Measurements from ENCODE around the gene DYRK3.

The DYRK3 gene

DNA sequence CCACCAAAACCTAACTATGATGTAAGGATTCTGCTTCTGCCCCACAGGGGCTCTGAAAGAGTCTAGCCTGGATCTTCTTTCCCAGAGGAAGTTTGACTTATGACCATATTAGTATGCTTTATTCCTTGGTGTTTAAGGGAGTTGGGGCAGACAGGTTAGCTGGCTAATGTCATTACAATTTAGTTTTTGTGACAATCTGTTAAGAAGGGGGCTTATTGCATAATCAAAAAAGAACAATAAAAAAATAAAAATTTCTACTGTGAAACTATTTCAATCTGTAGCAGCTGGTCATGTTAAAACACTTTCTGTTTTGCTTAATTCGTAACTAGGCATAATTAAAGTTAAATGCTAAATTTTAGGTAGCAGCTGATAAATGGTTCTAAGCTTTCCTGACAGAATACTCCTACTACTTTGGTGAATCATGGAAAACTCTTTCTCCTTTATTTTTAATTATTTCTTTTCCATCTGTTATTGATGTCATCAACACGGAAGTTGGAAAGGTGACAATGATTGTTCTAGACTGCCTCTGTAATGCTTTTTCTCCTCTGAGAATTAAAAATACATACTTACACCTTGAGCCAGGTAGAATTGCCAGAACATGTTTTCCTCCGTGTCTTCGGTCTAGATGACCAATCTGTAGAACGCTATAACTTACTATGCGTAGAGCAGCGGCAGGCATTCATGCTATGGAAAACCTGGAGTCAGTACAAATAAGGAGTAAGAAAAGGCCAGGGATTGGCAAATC lies 18.6 kb downstream of the DYRK3 start:
- Histone ChIP-seq H3K27ac (ENCODE audit: low read depth, low read length) (no peak overlapping the region), H3K9me3 (ENCODE audit: control insufficient read depth, insufficient read depth, low read length) (no peaks in the 10 kb centered on the region), H4K20me1 (ENCODE audit: control insufficient read depth, insufficient read depth, low read depth, low read length) (0 out of 2 replicates have a peak, but pooled peaks cover 6% of the 10 kb centered on the region), H3K4me3 (ENCODE audit: low read length) (no peak overlapping the region), H3K27me3 (ENCODE audit: control insufficient read depth, low read length) (no peaks in the 10 kb centered on the region), H3K9me2 (replicated peaks; ENCODE audit: control insufficient read depth, low read length) (no peaks in the 10 kb centered on the region), H3K4me1 (ENCODE audit: control insufficient read depth, low read length) (peaks cover 21% of the 10 kb centered on the region), H3K4me2 (ENCODE audit: low read length) (no peak overlapping the region), H3K36me3 (ENCODE audit: control insufficient read depth, low read length) (peaks cover 33% of the 10 kb centered on the region), H3F3A (ENCODE audit: control insufficient read depth, insufficient read depth) (peaks cover 19% of the 10 kb centered on the region; the same call in 1 of the 2 replicates), H3K79me2 (ENCODE audit: control insufficient read depth, low read length) (no peaks in the 10 kb centered on the region; the same call in 1 of the 2 replicates)
- TF ChIP-seq, protein P1, sequence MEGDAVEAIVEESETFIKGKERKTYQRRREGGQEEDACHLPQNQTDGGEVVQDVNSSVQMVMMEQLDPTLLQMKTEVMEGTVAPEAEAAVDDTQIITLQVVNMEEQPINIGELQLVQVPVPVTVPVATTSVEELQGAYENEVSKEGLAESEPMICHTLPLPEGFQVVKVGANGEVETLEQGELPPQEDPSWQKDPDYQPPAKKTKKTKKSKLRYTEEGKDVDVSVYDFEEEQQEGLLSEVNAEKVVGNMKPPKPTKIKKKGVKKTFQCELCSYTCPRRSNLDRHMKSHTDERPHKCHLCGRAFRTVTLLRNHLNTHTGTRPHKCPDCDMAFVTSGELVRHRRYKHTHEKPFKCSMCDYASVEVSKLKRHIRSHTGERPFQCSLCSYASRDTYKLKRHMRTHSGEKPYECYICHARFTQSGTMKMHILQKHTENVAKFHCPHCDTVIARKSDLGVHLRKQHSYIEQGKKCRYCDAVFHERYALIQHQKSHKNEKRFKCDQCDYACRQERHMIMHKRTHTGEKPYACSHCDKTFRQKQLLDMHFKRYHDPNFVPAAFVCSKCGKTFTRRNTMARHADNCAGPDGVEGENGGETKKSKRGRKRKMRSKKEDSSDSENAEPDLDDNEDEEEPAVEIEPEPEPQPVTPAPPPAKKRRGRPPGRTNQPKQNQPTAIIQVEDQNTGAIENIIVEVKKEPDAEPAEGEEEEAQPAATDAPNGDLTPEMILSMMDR (IDR thresholded peaks at IDR 0.05; ENCODE audit: low read depth, low read length, poor library complexity, severe bottlenecking), result no peak
- TF ChIP-seq EZH2phosphoT487 (IDR thresholded peaks at IDR 0.05; ENCODE audit: borderline replicate concordance, low read length), result no peak

DNA sequence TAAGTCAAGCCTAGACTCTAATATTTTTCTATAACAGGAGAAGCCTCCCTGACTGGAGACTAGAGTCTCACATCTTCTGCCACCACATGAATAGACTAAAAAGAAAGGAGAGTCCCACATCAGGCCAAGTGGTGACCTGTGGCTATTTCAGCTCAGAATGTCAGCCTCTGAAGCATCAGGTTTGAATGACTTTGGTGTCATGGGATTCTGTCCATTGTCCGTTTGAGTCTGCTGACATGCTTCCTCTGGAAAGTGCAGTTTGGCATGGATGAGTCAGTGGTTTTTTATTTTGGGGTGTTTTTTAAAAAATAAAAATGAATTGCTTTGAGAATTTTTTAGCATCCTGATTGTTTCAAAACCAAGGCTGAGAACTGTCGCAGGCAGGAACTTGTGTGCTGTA lies 19.5 kb downstream of the DYRK3 start:
- H3K27ac ChIP-seq (ENCODE audit: low read depth, low read length), result no peak overlapping the region

DNA sequence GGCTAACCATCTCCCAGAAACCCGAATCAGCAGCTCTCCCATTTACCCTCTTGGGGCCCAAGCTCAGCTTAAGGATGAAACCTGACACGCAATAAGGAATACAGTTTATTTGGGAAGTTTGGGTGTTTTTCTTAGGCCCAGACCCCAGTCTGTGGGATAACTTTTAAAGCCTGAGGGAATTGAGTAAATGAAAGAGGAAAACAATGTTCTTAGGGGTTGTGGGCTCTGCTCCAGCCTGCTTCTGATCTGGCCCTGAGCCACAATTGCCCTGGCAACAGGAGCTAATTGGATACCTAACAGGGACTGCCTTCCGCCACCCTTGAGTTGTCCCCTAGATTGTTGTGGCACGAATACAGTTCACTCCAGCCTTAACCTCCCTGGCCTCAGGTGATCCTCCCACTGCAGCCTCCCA lies 20.1 kb downstream of the DYRK3 start:
- H3K27me3 ChIP-seq (ENCODE audit: control insufficient read depth, low read length), result no peaks in the 10 kb centered on the region
- no peaks in the 10 kb centered on the region for H3K9me2 ChIP-seq (replicated peaks; ENCODE audit: control insufficient read depth, low read length)
- no peak overlapping the region for H3K4me3 ChIP-seq (ENCODE audit: low read length)
- no peak overlapping the region for H3K4me2 ChIP-seq (ENCODE audit: low read length)
- H3K79me2 ChIP-seq (ENCODE audit: control insufficient read depth, low read length), result no peaks in the 10 kb centered on the region; the same call in 1 of the 2 replicates
- H3K4me1 ChIP-seq (ENCODE audit: control insufficient read depth, low read length), result peaks cover 30% of the 10 kb centered on the region
- H4K20me1 ChIP-seq (ENCODE audit: control insufficient read depth, insufficient read depth, low read depth, low read length), result 0 out of 2 replicates have a peak, but pooled peaks cover 6% of the 10 kb centered on the region
- peaks cover 19% of the 10 kb centered on the region; the same call in 1 of the 2 replicates for H3F3A ChIP-seq (ENCODE audit: control insufficient read depth, insufficient read depth)
- TF ChIP-seq, protein P1 (IDR thresholded peaks at IDR 0.05; ENCODE audit: low read depth, low read length, poor library complexity, severe bottlenecking), result no peak
- no peak for TF ChIP-seq EZH2phosphoT487 (IDR thresholded peaks at IDR 0.05; ENCODE audit: borderline replicate concordance, low read length)
- H3K9me3 ChIP-seq (ENCODE audit: control insufficient read depth, insufficient read depth, low read length), result no peaks in the 10 kb centered on the region
- peaks cover 22% of the 10 kb centered on the region for H3K36me3 ChIP-seq (ENCODE audit: control insufficient read depth, low read length)
- H3K27ac ChIP-seq (ENCODE audit: low read depth, low read length), result no peak overlapping the region

More for the DNA sequence above, 19.5 kb downstream of the DYRK3 start:
- Histone ChIP-seq H3K9me2 (replicated peaks; ENCODE audit: control insufficient read depth, low read length) (no peaks in the 10 kb centered on the region), H3K4me2 (ENCODE audit: low read length) (no peak overlapping the region), H3K4me3 (ENCODE audit: low read length) (no peak overlapping the region), H3F3A (ENCODE audit: control insufficient read depth, insufficient read depth) (peaks cover 19% of the 10 kb centered on the region; the same call in 1 of the 2 replicates), H3K79me2 (ENCODE audit: control insufficient read depth, low read length) (no peaks in the 10 kb centered on the region; the same call in 1 of the 2 replicates), H3K4me1 (ENCODE audit: control insufficient read depth, low read length) (peaks cover 28% of the 10 kb centered on the region), H4K20me1 (ENCODE audit: control insufficient read depth, insufficient read depth, low read depth, low read length) (0 out of 2 replicates have a peak, but pooled peaks cover 6% of the 10 kb centered on the region), H3K36me3 (ENCODE audit: control insufficient read depth, low read length) (peaks cover 24% of the 10 kb centered on the region), H3K27me3 (ENCODE audit: control insufficient read depth, low read length) (no peaks in the 10 kb centered on the region), H3K9me3 (ENCODE audit: control insufficient read depth, insufficient read depth, low read length) (no peaks in the 10 kb centered on the region)
- TF ChIP-seq, protein P1 (IDR thresholded peaks at IDR 0.05; ENCODE audit: low read depth, low read length, poor library complexity, severe bottlenecking), result no peak
- TF ChIP-seq EZH2phosphoT487 (IDR thresholded peaks at IDR 0.05; ENCODE audit: borderline replicate concordance, low read length), result no peak
